SK-N-SH (cell line): ENCODE measurements around the gene CD300LB.

ENCODE experiments used
- CHD2 ChIP-seq: fragments of 150-350 bp; IDR thresholded peaks from 2 replicates; pipeline ENCODE4 v1.6.1; 2018; ENCODE audit warnings: low read length; ENCODE audit not compliant: partially characterized antibody
- CTCF ChIP-seq: fragments of 200-600 bp; sonication (generic); IDR thresholded peaks from 2 replicates; pipeline ENCODE4 v1.6.1; 2017; ENCODE audit warnings: antibody characterized with exemption, mild to moderate bottlenecking, moderate library complexity
- EP300 ChIP-seq, 2 experiments: IDR thresholded peaks; 2 replicates each; pipeline versions ENCODE4 v1.4.0 to v1.6.1; 2012; ENCODE audit warnings: borderline replicate concordance in 1 of 2, low read depth in 1 of 2, low read length in 1 of 2
- EZH2phosphoT487 ChIP-seq: fragments of 200-600 bp; sonication (generic); IDR thresholded peaks from 2 replicates; pipeline ENCODE4 v1.6.1; 2017; ENCODE audit warnings: low read depth, mixed run types, mild to moderate bottlenecking, antibody characterized with exemption, moderate library complexity, borderline replicate concordance
- POLR2AphosphoS5 ChIP-seq: IDR thresholded peaks from 2 replicates; pipeline ENCODE4 v1.6.1; 2012; ENCODE audit warnings: low read depth, low read length
- SIN3A ChIP-seq: IDR thresholded peaks from 2 replicates; pipeline ENCODE4 v1.6.1; 2012; ENCODE audit warnings: low read depth, mild to moderate bottlenecking, low read length, moderate library complexity, borderline replicate concordance
- TAF1 ChIP-seq: IDR thresholded peaks from 2 replicates; pipeline ENCODE4 v1.6.1; 2012; ENCODE audit warnings: low read depth, mild to moderate bottlenecking, low read length, moderate library complexity, borderline replicate concordance
- TCF12 ChIP-seq: IDR thresholded peaks from 2 replicates; pipeline ENCODE4 v1.4.0; 2012
- YY1 ChIP-seq: IDR thresholded peaks from 2 replicates; pipeline ENCODE4 v1.4.0; 2012; ENCODE audit warnings: low read depth, mild to moderate bottlenecking

GRCh38 chr17:74512036-74512435, 19.2 kb downstream of the CD300LB start:
- TF ChIP-seq YY1: no peak
- no peak for TF ChIP-seq POLR2AphosphoS5
- no peak for TF ChIP-seq EP300 (IDR thresholded peaks at IDR 0.05; ENCODE audit: borderline replicate concordance in 1 of 2, low read depth in 1 of 2, low read length in 1 of 2)
- no peak for TF ChIP-seq CTCF
- no peak for TF ChIP-seq TAF1
- no peak for TF ChIP-seq CHD2
- TF ChIP-seq EZH2phosphoT487: no peak
- TF ChIP-seq TCF12: no peak
- TF ChIP-seq SIN3A: no peak
